HCT116 (cell line): Measurements from ENCODE around the gene KLHL24. TPM values are rescaled to one million over a fixed set of nuclear protein-coding genes. Genes with fewer than 3 reads are reported as not detected.
"Not testable (repeated sequence)": the region's sequence is repeated elsewhere in the genome, so short reads cannot be mapped to it uniquely, and the experiment has no call there.

Experiments
- ATAC-seq: fragments of 200-7000 bp; cut with Tn5 transposase; 2 replicates; pipeline ENCODE4 v1.9.1; 2020; ENCODE audit warnings: mild to moderate bottlenecking, moderate library complexity
- BruUV-seq: library from RNA; stranded (reverse); fragments of 400-500 nt; replicated peaks from 2 replicates; lab custom pipeline; 2021; lab: Mats Ljungman, UMichigan
- CTCF ChIA-PET: fragments of 300-600 bp; sonication (Branson Sonifier 250); formaldehyde crosslinking; loops from one replicate; lab custom pipeline; 2021; ENCODE audit warnings: antibody characterized with exemption; lab: Charles Lee
- POLR2A ChIA-PET: fragments of 300-600, 350-600 bp; sonication (Branson Sonifier 250); formaldehyde crosslinking; loops from one replicate; lab custom pipeline; 2021; ENCODE audit warnings: antibody characterized with exemption; lab: Charles Lee
- RAD21 ChIA-PET, 2 experiments: fragments of 300-600 bp; sonication (Branson Sonifier 250); formaldehyde crosslinking; loops; one replicate each; lab custom pipeline; 2023; ENCODE audit warnings: low total read pairs in 2 of 2; ENCODE audit not compliant: uncharacterized antibody in 2 of 2, unreplicated experiment in 2 of 2, low non-redundant PET in 1 of 2; lab: Charles Lee
- DNase-seq: peaks from one replicate; pipeline ENCODE4 v3.0.0-alpha.2; 2010; ENCODE audit warnings: low read depth, low spot score
- H2AFZ ChIP-seq: fragments of 200-600 bp; shearing (Covaris generic), sonication (generic); 2 replicates; pipeline ENCODE4 v1.6.1; 2017; ENCODE audit warnings: low read depth, mixed run types, mixed read lengths, antibody characterized with exemption, low read length; ENCODE audit not compliant: poor library complexity, severe bottlenecking
- H3K27ac ChIP-seq: 2 replicates; pipeline ENCODE4 v1.5.1; 2012; ENCODE audit warnings: low read depth, low read length
- H3K27me3 ChIP-seq: fragments of 200-600 bp; sonication (generic); 2 replicates; pipeline ENCODE4 v1.6.1; 2016; ENCODE audit warnings: mixed run types, low read length, mixed read lengths; ENCODE audit not compliant: insufficient read depth
- H3K36me3 ChIP-seq, 2 experiments: fragments of 200-500 bp in 1 of 2; fragments of 200-600 bp in 1 of 2; sonication (Bioruptor generic) in 1 of 2; sonication (generic) in 1 of 2; 2 replicates each; pipeline versions ENCODE4 v1.5.1 to v1.6.1; 2014 to 2016; ENCODE audit warnings: low read length in 2 of 2, inconsistent platforms in 1 of 2, mixed read lengths in 1 of 2, mixed run types in 1 of 2; ENCODE audit not compliant: insufficient read depth in 2 of 2, control insufficient read depth in 1 of 2
- H3K4me1 ChIP-seq, 2 experiments: fragments of 200-600 bp in 1 of 2; sonication (generic) in 1 of 2; 2 replicates each; pipeline versions ENCODE4 v1.5.1 to v1.6.1; 2012 to 2017; ENCODE audit warnings: low read length in 2 of 2, inconsistent platforms in 1 of 2, mild to moderate bottlenecking in 1 of 2, mixed read lengths in 1 of 2, mixed run types in 1 of 2, moderate library complexity in 1 of 2; ENCODE audit not compliant: insufficient read depth in 2 of 2, control insufficient read depth in 1 of 2
- H3K4me2 ChIP-seq: fragments of 200-600 bp; sonication (generic); 2 replicates; pipeline ENCODE4 v1.6.1; 2017; ENCODE audit warnings: mixed run types, low read length, mixed read lengths
- H3K4me3 ChIP-seq, 2 experiments: fragments of 200-600 bp in 1 of 2; sonication (generic) in 1 of 2; replicated peaks in 1 of 2; 2 replicates each; pipeline ENCODE4 v1.5.1; 2011 to 2016; ENCODE audit warnings: low read length in 2 of 2, control low read depth in 1 of 2, low read depth in 1 of 2, mild to moderate bottlenecking in 1 of 2, mixed read lengths in 1 of 2, mixed run types in 1 of 2
- H3K79me2 ChIP-seq: fragments of 200-600 bp; sonication (generic); 2 replicates; pipeline ENCODE4 v1.6.1; 2017; ENCODE audit warnings: mild to moderate bottlenecking, mixed run types, low read length, moderate library complexity, mixed read lengths; ENCODE audit not compliant: insufficient read depth
- H3K9ac ChIP-seq: fragments of 200-600 bp; sonication (generic); 2 replicates; pipeline ENCODE4 v1.6.1; 2016; ENCODE audit warnings: low read length, mixed read lengths
- H3K9me2 ChIP-seq: fragments of 200-600 bp; sonication (generic), shearing (Covaris generic); 2 replicates; pipeline ENCODE4 v1.6.1; 2017; ENCODE audit warnings: mixed run types, mild to moderate bottlenecking, moderate library complexity; ENCODE audit not compliant: insufficient read depth
- H3K9me3 ChIP-seq, 2 experiments: fragments of 200-500 bp in 1 of 2; fragments of 200-600 bp in 1 of 2; sonication (Bioruptor generic) in 1 of 2; sonication (generic) in 1 of 2; 2 replicates each; pipeline ENCODE4 v1.6.1; 2014 to 2017; ENCODE audit warnings: low read length in 2 of 2, mixed read lengths in 2 of 2, inconsistent platforms in 1 of 2, low read depth in 1 of 2, mild to moderate bottlenecking in 1 of 2, mixed run types in 1 of 2, moderate library complexity in 1 of 2; ENCODE audit not compliant: control insufficient read depth in 1 of 2, insufficient read depth in 1 of 2
- H4K20me1 ChIP-seq: fragments of 200-600 bp; sonication (generic), shearing (Covaris generic); 2 replicates; pipeline ENCODE4 v1.6.1; 2017; ENCODE audit warnings: mixed run types, mild to moderate bottlenecking, moderate library complexity; ENCODE audit not compliant: insufficient read depth
- CEBPB ChIP-seq: IDR thresholded peaks from 2 replicates; pipeline ENCODE4 v1.6.1; 2012; ENCODE audit warnings: low read depth
- CTCF ChIP-seq, 3 experiments: fragments of 200-600 bp in 1 of 3; sonication (generic) in 1 of 3; IDR thresholded peaks in 2 of 3; conservative IDR thresholded peaks in 1 of 3; 2 replicates each; pipeline ENCODE4 v1.5.1; 2012 to 2017; ENCODE audit warnings: low read depth in 2 of 3, low read length in 2 of 3, antibody characterized with exemption in 1 of 3, borderline replicate concordance in 1 of 3, control low read depth in 1 of 3, mild to moderate bottlenecking in 1 of 3, mixed read lengths in 1 of 3, mixed run types in 1 of 3, moderate library complexity in 1 of 3; ENCODE audit not compliant: insufficient read depth in 1 of 3
- POLR2A ChIP-seq: IDR thresholded peaks from 2 replicates; pipeline ENCODE4 v1.7.0; 2011; ENCODE audit warnings: borderline replicate concordance; ENCODE audit not compliant: insufficient read depth, insufficient read length; ENCODE audit errors: extremely low read depth
- REST ChIP-seq: IDR thresholded peaks from 2 replicates; pipeline ENCODE4 v1.6.1; 2012; ENCODE audit warnings: low read depth
- SIN3A ChIP-seq: IDR thresholded peaks from 2 replicates; pipeline ENCODE4 v1.6.1; 2012; ENCODE audit warnings: low read depth
- ZNF274 ChIP-seq: fragments of 200-500 bp; sonication (Bioruptor generic); IDR thresholded peaks from 2 replicates; pipeline ENCODE4 v1.6.1; 2014; ENCODE audit warnings: mild to moderate bottlenecking, low read depth, low read length, inconsistent platforms
- intact Hi-C: fragments of 100-400 bp; cut with micrococcal nuclease; formaldehyde crosslinking; loops from 2 replicates; pipeline ENCODE4 v1.10.0; 2022
- total RNA-seq: library from RNA; stranded (reverse); gene quantifications from one replicate; pipeline ENCODE4 v1.2.1, GENCODE V29; 2021; ENCODE audit not compliant: unreplicated experiment

Gene KLHL24
- total RNA-seq, 1 experiment from 2014 or later: 21.0 TPM

GRCh38 chr3:183631715-183632114, 3.7 kb upstream of the KLHL24 start (continued):
- TF ChIP-seq CTCF (IDR thresholded peaks at IDR 0.05 in 2 of 3, conservative IDR thresholded peaks at IDR 0.05 in 1 of 3; ENCODE audit: borderline replicate concordance in 1 of 3, insufficient read depth in 1 of 3, low read depth in 2 of 3, low read length in 2 of 3) (no peak), REST (no peak), POLR2A (no peak), SIN3A (no peak), ZNF274 (no peak), CEBPB (no peak)

- H2AFZ ChIP-seq, H3K4me3 ChIP-seq, POLR2A ChIA-PET, H3K36me3 ChIP-seq, CTCF ChIA-PET, H3K27me3 ChIP-seq, RAD21 ChIA-PET, H3K9me3 ChIP-seq, DNase-seq, H3K79me2 ChIP-seq, H3K4me2 ChIP-seq, H3K9ac ChIP-seq, ATAC-seq, H3K27ac ChIP-seq, H4K20me1 ChIP-seq, H3K9me2 ChIP-seq, BruUV-seq, intact Hi-C loops: not testable (repeated sequence)
- peaks cover 3 to 16% of the 10 kb centered on the region in 2 experiments; a peak in 3 of 4 replicates for H3K4me1 ChIP-seq
Observed at GRCh38 chr3:183632725-183633124, 2.7 kb upstream of the KLHL24 start.
